GM12892 (cell line): ENCODE data around the gene ZDHHC1.

Experiments used
- POLR2A ChIP-seq: IDR thresholded peaks from 2 replicates; pipeline ENCODE4 v1.6.1; 2011; ENCODE audit warnings: low read depth, low read length, control low read depth
- POLR2AphosphoS5 ChIP-seq: IDR thresholded peaks from 2 replicates; pipeline ENCODE4 v1.6.1; 2011; ENCODE audit warnings: low read depth, low read length, control low read depth
- TAF1 ChIP-seq: IDR thresholded peaks from 2 replicates; pipeline ENCODE4 v1.6.1; 2011; ENCODE audit warnings: low read depth, mild to moderate bottlenecking, control low read depth, low read length, borderline replicate concordance

DNA sequence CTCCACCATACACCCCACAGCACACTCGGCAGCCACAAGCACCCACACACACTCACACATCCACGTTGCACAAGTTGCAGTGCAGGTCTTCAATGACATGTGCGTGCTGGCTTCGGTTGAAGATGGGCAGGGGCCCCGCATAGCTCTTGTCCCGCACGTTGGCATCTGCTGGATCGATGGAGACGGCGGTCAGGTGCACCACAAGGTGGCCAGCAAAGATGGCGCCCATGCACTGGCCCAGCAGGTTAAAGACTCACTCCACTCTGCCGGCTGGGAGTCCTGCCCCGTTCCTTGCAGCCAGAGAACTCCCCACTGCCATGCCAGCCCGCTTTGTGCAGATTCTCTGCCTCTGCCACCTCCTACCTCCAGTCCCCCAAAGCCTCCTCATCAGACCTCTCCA, 15.4 kb downstream of the ZDHHC1 start:
- TF ChIP-seq POLR2A (no peak), POLR2AphosphoS5 (no peak), TAF1 (no peak)
